HepG2 (cell line): Measurements from ENCODE around the gene YBX2. TPM values are rescaled to one million over a fixed set of nuclear protein-coding genes. Genes with fewer than 3 reads are reported as not detected.

ENCODE experiments used
- ATF1 ChIP-seq: IDR thresholded peaks from 2 replicates; pipeline ENCODE4 v1.6.1; 2016; ENCODE audit warnings: mild to moderate bottlenecking, control low read depth
- BATF2 ChIP-seq: sonication (generic); formaldehyde crosslinking; IDR thresholded peaks from 2 replicates; pipeline ENCODE4 v1.8.0; 2022; ENCODE audit warnings: mild to moderate bottlenecking, missing genetic modification reagents, moderate library complexity
- CC2D1A ChIP-seq: sonication (generic); formaldehyde crosslinking; IDR thresholded peaks from 2 replicates; pipeline ENCODE4 v1.8.1; 2023; ENCODE audit warnings: mild to moderate bottlenecking, missing genetic modification reagents
- ELF1 ChIP-seq: sonication (generic); formaldehyde crosslinking; IDR thresholded peaks from 2 replicates; pipeline ENCODE4 v1.4.0; 2020; ENCODE audit warnings: missing genetic modification reagents
- ESRRA ChIP-seq: sonication (generic); formaldehyde crosslinking; IDR thresholded peaks from 2 replicates; pipeline ENCODE4 v1.5.1; 2020; ENCODE audit warnings: mild to moderate bottlenecking, low read depth, missing genetic modification reagents
- FIP1L1 ChIP-seq: fragments of 200-400 bp; formaldehyde crosslinking; IDR thresholded peaks from 2 replicates; pipeline ENCODE4 v1.6.1; 2018; ENCODE audit warnings: low read depth, mild to moderate bottlenecking, low read length, moderate library complexity, borderline replicate concordance; ENCODE audit not compliant: insufficient read depth
- HNF1B ChIP-seq: sonication (generic); formaldehyde crosslinking; IDR thresholded peaks from 2 replicates; pipeline ENCODE4 v1.5.1; 2020; ENCODE audit warnings: mild to moderate bottlenecking, moderate library complexity, missing genetic modification reagents
- ISL2 ChIP-seq: sonication (generic); formaldehyde crosslinking; IDR thresholded peaks from 2 replicates; pipeline ENCODE4 v1.5.0; 2020; ENCODE audit warnings: missing genetic modification reagents
- MED1 ChIP-seq: sonication (generic); formaldehyde crosslinking; IDR thresholded peaks from 2 replicates; pipeline ENCODE4 v1.4.0; 2020; ENCODE audit warnings: missing genetic modification reagents
- MTF1 ChIP-seq: sonication (generic); formaldehyde crosslinking; IDR thresholded peaks from 2 replicates; pipeline ENCODE4 v1.5.0; 2020; ENCODE audit warnings: missing genetic modification reagents
- POLR2AphosphoS5 ChIP-seq: IDR thresholded peaks from 2 replicates; pipeline ENCODE4 v1.6.1; 2012; ENCODE audit warnings: low read depth, low read length
- PTBP1 ChIP-seq: fragments of 200-400 bp; formaldehyde crosslinking; IDR thresholded peaks from 2 replicates; pipeline ENCODE4 v1.6.1; 2018; ENCODE audit warnings: low read length, low read depth; ENCODE audit not compliant: poor library complexity, severe bottlenecking
- RBAK ChIP-seq: sonication (generic); formaldehyde crosslinking; IDR thresholded peaks from 2 replicates; pipeline ENCODE4 v1.5.1; 2020; ENCODE audit warnings: mild to moderate bottlenecking, missing genetic modification reagents
- SP4 ChIP-seq: sonication (generic); formaldehyde crosslinking; IDR thresholded peaks from 2 replicates; pipeline ENCODE4 v1.8.1; 2023; ENCODE audit warnings: mild to moderate bottlenecking, missing genetic modification reagents
- TCF12 ChIP-seq, 2 experiments: fragments of 450-650 bp in 1 of 2; sonication (generic) in 1 of 2; formaldehyde crosslinking in 1 of 2; IDR thresholded peaks; 2 replicates each; pipeline versions ENCODE4 v1.6.1 to v1.8.0; 2017 to 2022; ENCODE audit warnings: antibody characterized with exemption in 1 of 2, mild to moderate bottlenecking in 1 of 2, missing genetic modification reagents in 1 of 2, moderate library complexity in 1 of 2
- TEAD2 ChIP-seq: sonication (generic); formaldehyde crosslinking; IDR thresholded peaks from 2 replicates; pipeline ENCODE4 v1.9.0; 2021; ENCODE audit warnings: missing genetic modification reagents
- THAP11 ChIP-seq: IDR thresholded peaks from 2 replicates; pipeline ENCODE4 v1.6.1; 2016; ENCODE audit warnings: missing biosample characterization, missing genetic modification reagents
- ZBTB39 ChIP-seq: sonication (generic); formaldehyde crosslinking; IDR thresholded peaks from 2 replicates; pipeline ENCODE4 v1.5.0; 2020; ENCODE audit warnings: missing genetic modification reagents
- ZNF451 ChIP-seq: sonication (generic); formaldehyde crosslinking; IDR thresholded peaks from 2 replicates; pipeline ENCODE4 v1.5.0; 2020; ENCODE audit warnings: mild to moderate bottlenecking, missing genetic modification reagents
- ZNF503 ChIP-seq: sonication (generic); formaldehyde crosslinking; IDR thresholded peaks from 2 replicates; pipeline ENCODE4 v1.4.0; 2020; ENCODE audit warnings: missing genetic modification reagents
- ZNF883 ChIP-seq: sonication (generic); formaldehyde crosslinking; IDR thresholded peaks from 2 replicates; pipeline ENCODE4 v1.5.1; 2020; ENCODE audit warnings: mild to moderate bottlenecking, missing genetic modification reagents; ENCODE audit errors: not compliant biosample characterization
- polyA plus RNA-seq, 8 experiments: library from polyadenylated mRNA; depleted of rRNA in 3 of 8; stranded (reverse) in 7 of 8; unstranded in 1 of 8; fragments of >200 nt; fragmentation: Illumina TruSeq in 4 of 8; extraction: Trizol in 4 of 8; gene quantifications; 2 replicates each; pipeline versions ENCODE4 v1.2.1 to v1.2.3, GENCODE V29; 2011 to 2016; ENCODE audit warnings: low read depth in 4 of 8, missing spikeins in 1 of 8, mixed read lengths in 1 of 8; ENCODE audit not compliant: insufficient read depth in 1 of 8
- total RNA-seq, 5 experiments: library from RNA; depleted of rRNA; stranded (reverse); fragments of >200 nt; fragmentation: Illumina TruSeq; extraction: Trizol; gene quantifications; 2 replicates each; pipeline ENCODE4 v1.2.3, GENCODE V29; 2016; ENCODE audit warnings: low read depth in 1 of 5

Gene YBX2
- total and polyA plus RNA-seq, 2 of the 13 experiments (the other 11 are each of a cell fraction or from before 2014, with no cell fraction given) = 0.12 to 0.22 TPM

GRCh38 chr17:7239091-7240027 is 55.1 kb downstream of the YBX2 start, which contains the start of gene PHF23 (continued):
- no peak for TF ChIP-seq ZBTB39 (CRISPR knock-in tag)
- no peak for TF ChIP-seq CC2D1A (CRISPR knock-in tag)
- TF ChIP-seq FIP1L1 = peak; percentile 91; the same call in 1 of the 2 replicates
- TF ChIP-seq MTF1 (CRISPR knock-in tag) = no peak
- TF ChIP-seq ZNF451 = no peak
- no peak for TF ChIP-seq TEAD2 (CRISPR knock-in tag)
- no peak for TF ChIP-seq ESRRA (CRISPR knock-in tag)
- no peak for TF ChIP-seq RBAK (CRISPR knock-in tag)
- peak; percentile 41; the same call in 1 of the 2 replicates for TF ChIP-seq MED1 (CRISPR knock-in tag)
- peak; percentile 73; the same call in 1 of the 2 replicates for TF ChIP-seq ATF1
- peak; percentile 97 for TF ChIP-seq THAP11 (CRISPR knock-in tag)
- peak; percentile 97 for TF ChIP-seq ELF1 (CRISPR knock-in tag)
- TF ChIP-seq POLR2AphosphoS5 = peak; percentile 69
- peak; percentile 41 for TF ChIP-seq ZNF883 (CRISPR knock-in tag)
- TF ChIP-seq ZNF503 (CRISPR knock-in tag) = peak; percentile 45; the same call in 1 of the 2 replicates
- TF ChIP-seq HNF1B (CRISPR knock-in tag) = peak; percentile 66
- peak; percentile 61; the same call in 1 of the 2 replicates for TF ChIP-seq SP4 (CRISPR knock-in tag)
- peak; percentile 84 for TF ChIP-seq PTBP1
- TF ChIP-seq ISL2 (CRISPR knock-in tag) = peak; percentile 68; the same call in 1 of the 2 replicates
- no peak for TF ChIP-seq BATF2
- no peak for TF ChIP-seq TCF12 (IDR thresholded peaks at IDR 0.05)
- no peak for TF ChIP-seq TCF12 (CRISPR knock-in tag; IDR thresholded peaks at IDR 0.05)
